A673 (cell line): ENCODE results near the gene APIP. TPM values are rescaled to one million over a fixed set of nuclear protein-coding genes. Genes with fewer than 3 reads are reported as not detected.

Experiments
- BruUV-seq: library from RNA; stranded (reverse); fragments of 400-500 nt; replicated peaks from 2 replicates; lab custom pipeline; 2021; lab: Mats Ljungman, UMichigan
- CTCF ChIA-PET: fragments of 300-600 bp; sonication (Branson Sonifier 250); formaldehyde crosslinking; loops from one replicate; lab custom pipeline; 2022; ENCODE audit warnings: antibody characterized with exemption; lab: Charles Lee
- POLR2A ChIA-PET: fragments of 300-600 bp; sonication (Branson Sonifier 250); formaldehyde crosslinking; loops from one replicate; lab custom pipeline; 2022; ENCODE audit warnings: antibody characterized with exemption; ENCODE audit not compliant: low non-redundant PET; lab: Charles Lee
- DNase-seq: peaks from one replicate; pipeline ENCODE4 v3.0.0-alpha.2; 2015; ENCODE audit warnings: low spot score
- H3K27ac ChIP-seq: fragments of 200-600 bp; sonication (generic); 2 replicates; pipeline ENCODE4 v1.5.1; 2016; ENCODE audit warnings: mixed run types, low read depth, mild to moderate bottlenecking, mixed read lengths, antibody characterized with exemption, low read length; ENCODE audit not compliant: poor library complexity, severe bottlenecking
- H3K27me3 ChIP-seq: fragments of 200-600 bp; sonication (generic); replicated peaks from 2 replicates; pipeline ENCODE4 v1.6.1; 2017; ENCODE audit warnings: mixed run types, low read depth, mild to moderate bottlenecking, mixed read lengths, antibody characterized with exemption, low read length; ENCODE audit not compliant: insufficient read depth, poor library complexity
- H3K36me3 ChIP-seq: fragments of 200-600 bp; sonication (generic); 2 replicates; pipeline ENCODE4 v1.6.1; 2016; ENCODE audit warnings: mixed run types, mild to moderate bottlenecking, mixed read lengths, antibody characterized with exemption, low read length; ENCODE audit not compliant: insufficient read depth, poor library complexity, severe bottlenecking
- H3K4me1 ChIP-seq: fragments of 200-600 bp; sonication (generic); 2 replicates; pipeline ENCODE4 v1.6.1; 2017; ENCODE audit warnings: mixed run types, mild to moderate bottlenecking, mixed read lengths, antibody characterized with exemption, low read length; ENCODE audit not compliant: insufficient read depth, poor library complexity, severe bottlenecking
- H3K4me3 ChIP-seq: fragments of 200-600 bp; sonication (generic); 2 replicates; pipeline ENCODE4 v1.5.1; 2016; ENCODE audit warnings: low read depth, mixed run types, mild to moderate bottlenecking, mixed read lengths, low read length; ENCODE audit not compliant: poor library complexity, severe bottlenecking
- H3K9me3 ChIP-seq: fragments of 200-600 bp; sonication (generic); 2 replicates; pipeline ENCODE4 v1.6.1; 2016; ENCODE audit warnings: mixed run types, low read depth, mild to moderate bottlenecking, mixed read lengths, antibody characterized with exemption, low read length; ENCODE audit not compliant: poor library complexity, severe bottlenecking
- EZH2 ChIP-seq: fragments of 200-600 bp; sonication (generic); IDR thresholded peaks from 2 replicates; pipeline ENCODE4 v1.6.1; 2017; ENCODE audit warnings: borderline replicate concordance, low read depth, mild to moderate bottlenecking, mixed read lengths, antibody characterized with exemption, low read length; ENCODE audit not compliant: poor library complexity, severe bottlenecking
- intact Hi-C: fragments of 100-400 bp; cut with micrococcal nuclease; formaldehyde crosslinking; loops from one replicate; pipeline ENCODE4 v1.10.0; 2022; ENCODE audit not compliant: unreplicated experiment
- total RNA-seq: library from RNA; stranded (reverse); gene quantifications from 2 replicates; pipeline ENCODE4 v1.2.3, GENCODE V29; 2021
- TF ChIP-seq, protein P1 (sequence below): fragments of 300-800, 200-600 bp; sonication (generic); conservative IDR thresholded peaks from 2 replicates; pipeline ENCODE4 v1.5.1; 2017; ENCODE audit warnings: low read depth, mild to moderate bottlenecking, antibody characterized with exemption, low read length, moderate library complexity, mixed read lengths

The APIP gene
- total RNA-seq, 1 experiment from 2014 or later, result 99.8 TPM

DNA sequence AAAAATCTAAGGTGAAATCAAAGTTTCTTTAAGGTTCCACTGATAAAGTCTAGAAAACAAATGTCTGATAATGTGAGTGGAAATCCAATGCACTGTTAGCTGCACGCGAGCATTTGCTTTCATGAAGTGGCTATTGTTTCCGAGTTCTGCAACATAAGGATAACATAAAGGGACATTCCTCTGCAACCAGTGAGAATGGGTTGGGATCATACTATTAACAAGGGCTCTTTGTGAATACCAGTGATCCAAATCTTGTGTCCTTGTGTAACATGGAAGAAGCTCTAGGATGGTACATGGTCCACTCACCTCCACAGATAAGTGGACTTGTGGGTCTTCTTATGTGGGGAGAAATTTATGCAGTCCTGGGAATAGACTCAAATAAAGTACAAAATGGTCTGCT is 24.6 kb downstream of the APIP start:
- DNase-seq, result no peak
- H3K4me3 ChIP-seq, result no peak overlapping the region
- intact Hi-C loops, result loop anchor here (2.0 to 10.0 kb wide), 3 partner anchors 305 to 527 kb away; partner anchors contain the start of gene ELF5
- no TSS peak for BruUV-seq
- no peaks in the 10 kb centered on the region for H3K27me3 ChIP-seq
- CTCF ChIA-PET, result interaction anchor here (0.6 to 1.0 kb wide), 3 partner anchors 11 to 717 kb away, joined by 3 read pairs; no protein-coding TSS in a partner anchor
- no peaks in the 10 kb centered on the region for H3K4me1 ChIP-seq
- peaks cover 5% of the 10 kb centered on the region for H3K36me3 ChIP-seq
- TF ChIP-seq EZH2, result no peak
- TF ChIP-seq, protein P1, sequence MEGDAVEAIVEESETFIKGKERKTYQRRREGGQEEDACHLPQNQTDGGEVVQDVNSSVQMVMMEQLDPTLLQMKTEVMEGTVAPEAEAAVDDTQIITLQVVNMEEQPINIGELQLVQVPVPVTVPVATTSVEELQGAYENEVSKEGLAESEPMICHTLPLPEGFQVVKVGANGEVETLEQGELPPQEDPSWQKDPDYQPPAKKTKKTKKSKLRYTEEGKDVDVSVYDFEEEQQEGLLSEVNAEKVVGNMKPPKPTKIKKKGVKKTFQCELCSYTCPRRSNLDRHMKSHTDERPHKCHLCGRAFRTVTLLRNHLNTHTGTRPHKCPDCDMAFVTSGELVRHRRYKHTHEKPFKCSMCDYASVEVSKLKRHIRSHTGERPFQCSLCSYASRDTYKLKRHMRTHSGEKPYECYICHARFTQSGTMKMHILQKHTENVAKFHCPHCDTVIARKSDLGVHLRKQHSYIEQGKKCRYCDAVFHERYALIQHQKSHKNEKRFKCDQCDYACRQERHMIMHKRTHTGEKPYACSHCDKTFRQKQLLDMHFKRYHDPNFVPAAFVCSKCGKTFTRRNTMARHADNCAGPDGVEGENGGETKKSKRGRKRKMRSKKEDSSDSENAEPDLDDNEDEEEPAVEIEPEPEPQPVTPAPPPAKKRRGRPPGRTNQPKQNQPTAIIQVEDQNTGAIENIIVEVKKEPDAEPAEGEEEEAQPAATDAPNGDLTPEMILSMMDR, result no peak
- H3K27ac ChIP-seq, result no peak overlapping the region
- POLR2A ChIA-PET, result no interaction called here
- H3K9me3 ChIP-seq, result no peaks in the 10 kb centered on the region

DNA sequence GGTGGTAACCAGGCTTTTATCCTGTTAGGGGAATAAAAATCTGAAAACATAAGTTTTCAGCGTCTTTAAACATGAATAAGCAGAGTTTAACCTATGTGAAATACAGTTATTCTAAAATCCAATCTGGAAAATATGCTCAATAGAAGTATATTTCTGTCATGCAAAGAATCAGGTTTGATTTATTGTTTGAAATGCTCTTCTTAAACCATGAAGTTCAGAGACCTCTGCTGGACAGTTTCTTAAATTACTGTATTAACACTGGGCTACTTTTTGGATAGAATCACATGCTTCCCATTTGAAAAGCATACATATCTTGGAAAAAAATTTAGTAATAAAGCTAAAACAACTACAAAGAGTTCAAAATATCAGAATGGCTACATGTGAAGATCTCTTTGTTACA is 25.4 kb downstream of the APIP start:
- peaks cover 5% of the 10 kb centered on the region for H3K36me3 ChIP-seq
- DNase-seq, result peak; percentile 67
- H3K4me1 ChIP-seq, result no peaks in the 10 kb centered on the region
- TF ChIP-seq, protein P1, result peak; percentile 74
- no peak for TF ChIP-seq EZH2
- H3K4me3 ChIP-seq, result no peak overlapping the region
- CTCF ChIA-PET, result interaction anchor here (0.6 to 1.0 kb wide), 2 partner anchors 12 to 326 kb away, joined by 3 read pairs; no protein-coding TSS in a partner anchor
- no peaks in the 10 kb centered on the region for H3K9me3 ChIP-seq
- POLR2A ChIA-PET, result no interaction called here
- no peaks in the 10 kb centered on the region for H3K27me3 ChIP-seq
- H3K27ac ChIP-seq, result no peak overlapping the region
- intact Hi-C loops, result loop anchor here (2.0 to 10.0 kb wide), 3 partner anchors 304 to 526 kb away; partner anchors contain the start of gene ELF5
- BruUV-seq, result no TSS peak

DNA sequence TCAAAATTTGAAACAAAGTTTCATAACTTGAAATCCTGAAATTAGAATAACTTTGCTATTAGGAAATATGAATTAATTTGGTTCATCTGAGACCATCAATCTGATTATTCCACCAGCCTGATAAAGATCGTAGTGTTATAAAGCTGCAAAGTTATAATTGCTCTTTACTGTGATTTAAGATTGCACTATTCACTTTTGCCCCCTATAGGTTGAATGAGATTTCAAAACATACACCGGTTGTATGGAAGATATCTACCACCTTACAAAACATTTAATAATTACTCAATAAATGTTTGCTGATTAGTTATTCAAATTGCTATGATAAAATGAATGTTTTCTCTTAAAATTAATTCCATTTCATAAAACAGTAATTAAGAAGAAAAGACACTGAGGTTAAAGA is 26.1 kb downstream of the APIP start:
- CTCF ChIA-PET, result no interaction called here
- no peak overlapping the region for H3K4me3 ChIP-seq
- intact Hi-C loops, result loop anchor here (2.0 to 10.0 kb wide), 3 partner anchors 303 to 525 kb away; partner anchors contain the start of gene ELF5
- no TSS peak for BruUV-seq
- POLR2A ChIA-PET, result no interaction called here
- DNase-seq, result no peak
- no peak overlapping the region for H3K27ac ChIP-seq
- no peaks in the 10 kb centered on the region for H3K27me3 ChIP-seq
- H3K36me3 ChIP-seq, result peaks cover 5% of the 10 kb centered on the region
- H3K9me3 ChIP-seq, result no peaks in the 10 kb centered on the region
- no peaks in the 10 kb centered on the region for H3K4me1 ChIP-seq
- TF ChIP-seq, protein P1, result peak; percentile 59; the same call in 1 of the 2 replicates
- no peak for TF ChIP-seq EZH2
